HG03025 (cell line): ENCODE results near the gene THSD1.
"Not testable (repeated sequence)": the region's sequence is repeated elsewhere in the genome, so short reads cannot be mapped to it uniquely, and the experiment has no call there.

ENCODE experiments used
- ATAC-seq: cut with Tn5 transposase; IDR thresholded peaks from one replicate; pipeline ENCODE4 v1.9.1; 2021; ENCODE audit warnings: mild to moderate bottlenecking, moderate library complexity; ENCODE audit not compliant: unreplicated experiment, low FRiP score

Gene THSD1

GRCh38 chr13:52412128-52412527 is 6.2 kb upstream of the THSD1 start:
- no peak for ATAC-seq

- ATAC-seq: no peak
Measured at GRCh38 chr13:52411629-52412028, 5.7 kb upstream of the THSD1 start.

GRCh38 chr13:52408071-52408658 is 2.2 kb upstream of the THSD1 start:
- not testable (repeated sequence) for ATAC-seq

GRCh38 chr13:52407436-52407835 is 1.5 kb upstream of the THSD1 start:
- not testable (repeated sequence) for ATAC-seq

- ATAC-seq: no peak
Measured at GRCh38 chr13:52406629-52407028, 657 bp upstream of the THSD1 start.

DNA sequence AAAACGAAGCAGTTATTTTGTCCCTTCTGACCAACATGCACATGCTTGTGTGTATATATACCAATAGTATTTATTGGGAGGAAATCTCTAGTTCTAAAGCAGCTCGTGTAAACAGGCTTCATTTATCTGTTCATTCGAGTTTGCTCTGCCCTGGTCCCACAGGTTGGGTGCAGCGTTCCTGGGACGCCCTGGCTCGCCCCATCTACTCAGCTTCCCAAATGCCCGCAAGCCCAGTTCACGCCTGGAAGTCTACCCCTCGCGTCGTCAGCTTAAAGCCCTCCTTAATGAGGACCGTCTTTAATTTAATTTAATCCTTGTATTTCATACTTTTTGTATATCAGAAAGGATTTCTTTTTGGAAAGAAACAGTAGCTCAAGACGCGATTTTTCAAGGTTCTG is 604 bp downstream of the THSD1 start:
- no peak for ATAC-seq

- ATAC-seq: no peak
Measured at GRCh38 chr13:52399708-52400107, 6.3 kb downstream of the THSD1 start.

DNA sequence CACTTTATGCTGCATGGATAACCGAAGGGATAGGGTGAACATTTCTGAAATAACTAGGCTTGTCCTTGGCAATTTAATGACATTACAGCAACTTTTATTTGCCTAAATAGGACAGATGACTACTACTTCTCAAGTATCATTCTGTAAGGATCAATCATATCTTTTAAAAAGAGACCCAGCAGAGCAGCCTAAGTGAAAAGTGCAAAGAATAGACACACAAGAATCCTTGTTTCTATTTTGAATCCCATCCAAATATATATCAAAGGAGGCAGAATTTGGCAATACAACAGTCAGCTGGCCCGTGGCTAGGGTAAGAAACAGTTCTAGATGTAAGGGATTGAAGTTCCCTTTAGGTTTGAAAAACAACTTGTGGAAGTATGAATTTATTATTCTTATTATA is 6.9 kb downstream of the THSD1 start:
- no peak for ATAC-seq

- no peak for ATAC-seq
Measured at GRCh38 chr13:52395704-52396103, 10.3 kb downstream of the THSD1 start.

DNA sequence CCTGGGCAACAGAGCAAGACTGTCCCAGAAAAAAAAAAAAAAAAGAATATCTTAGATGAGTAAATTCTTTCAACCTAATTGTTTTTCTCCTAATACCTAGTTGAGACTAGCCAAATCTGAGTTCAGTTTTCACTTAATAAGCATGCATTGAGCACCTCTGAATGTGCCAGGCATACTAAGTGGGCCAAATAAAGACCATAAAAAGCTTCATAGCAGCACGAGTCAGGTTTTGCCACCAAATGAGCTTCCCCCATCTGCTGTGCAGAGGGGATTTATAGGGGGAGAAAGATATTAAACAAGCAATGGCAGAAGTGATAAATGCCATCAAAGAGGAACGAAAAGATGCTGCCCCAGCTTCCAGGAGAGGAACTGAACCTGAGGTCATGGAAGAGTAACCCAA is 11.4 kb downstream of the THSD1 start:
- no peak for ATAC-seq

GRCh38 chr13:52393572-52394357 is 12.2 kb downstream of the THSD1 start:
- no peak for ATAC-seq

GRCh38 chr13:52387721-52388120 is 18.3 kb downstream of the THSD1 start:
- no peak for ATAC-seq

DNA sequence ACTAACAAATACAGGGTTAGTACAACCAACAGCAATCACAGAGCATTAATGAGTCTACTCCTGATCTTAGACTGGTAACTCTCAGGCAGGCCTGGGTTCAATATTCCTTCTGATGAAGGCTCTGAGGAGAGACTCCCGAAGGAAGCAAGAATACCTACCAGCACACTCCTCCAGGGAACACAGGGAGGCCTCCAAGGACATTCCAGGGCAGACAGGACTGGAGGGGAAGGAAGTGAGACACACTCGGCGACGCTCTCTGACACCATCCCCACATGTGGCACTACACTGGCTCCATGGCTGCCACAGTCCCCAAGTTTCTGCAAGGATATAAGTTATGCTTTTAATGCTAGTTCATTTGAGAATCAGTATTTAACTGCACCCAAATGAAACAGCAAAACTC is 20.1 kb downstream of the THSD1 start:
- no peak for ATAC-seq

DNA sequence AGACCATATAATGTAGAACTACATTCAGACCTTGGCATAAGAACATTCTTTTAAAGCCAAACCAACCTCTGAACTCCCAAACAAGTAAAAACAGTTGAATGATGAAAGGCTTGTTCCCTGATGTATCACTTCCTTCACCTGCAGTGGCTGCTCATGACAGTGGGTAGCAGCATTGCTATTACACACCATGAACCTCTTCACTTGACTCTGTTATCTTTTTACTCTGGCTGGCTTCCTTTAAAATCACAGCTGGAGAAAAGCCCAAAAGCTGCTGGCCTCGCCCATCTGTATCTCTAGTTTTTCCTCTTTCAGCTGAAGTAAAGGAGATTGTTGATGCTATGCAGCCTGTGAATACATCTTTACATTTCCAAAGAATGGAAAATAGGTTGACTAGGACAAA is 22.6 kb downstream of the THSD1 start:
- ATAC-seq: no peak

GRCh38 chr13:52378312-52378711 is 27.7 kb downstream of the THSD1 start:
- no peak for ATAC-seq

GRCh38 chr13:52377898-52378297 is 28.1 kb downstream of the THSD1 start:
- ATAC-seq: no peak

GRCh38 chr13:52374873-52375411 is 31.0 kb downstream of the THSD1 start:
- no peak for ATAC-seq

DNA sequence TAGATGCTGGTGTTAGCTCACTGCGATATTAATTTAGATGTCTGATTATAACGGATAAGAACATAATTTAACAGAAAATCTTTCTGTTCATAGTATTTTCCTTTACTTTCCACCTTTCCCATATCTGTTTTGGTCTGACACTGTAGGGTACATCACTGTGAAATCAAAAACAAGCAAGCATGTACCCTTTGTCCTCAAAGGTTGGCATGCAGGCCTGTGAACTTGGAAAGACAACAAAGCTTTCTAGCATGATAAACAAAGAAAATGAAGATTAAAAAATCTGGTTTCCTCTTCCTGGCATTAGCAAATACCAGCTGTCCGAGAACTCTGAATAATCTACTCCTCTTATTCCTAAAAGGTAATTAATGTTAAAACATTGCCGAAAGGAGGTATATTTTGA is 31.6 kb downstream of the THSD1 start:
- ATAC-seq: no peak

DNA sequence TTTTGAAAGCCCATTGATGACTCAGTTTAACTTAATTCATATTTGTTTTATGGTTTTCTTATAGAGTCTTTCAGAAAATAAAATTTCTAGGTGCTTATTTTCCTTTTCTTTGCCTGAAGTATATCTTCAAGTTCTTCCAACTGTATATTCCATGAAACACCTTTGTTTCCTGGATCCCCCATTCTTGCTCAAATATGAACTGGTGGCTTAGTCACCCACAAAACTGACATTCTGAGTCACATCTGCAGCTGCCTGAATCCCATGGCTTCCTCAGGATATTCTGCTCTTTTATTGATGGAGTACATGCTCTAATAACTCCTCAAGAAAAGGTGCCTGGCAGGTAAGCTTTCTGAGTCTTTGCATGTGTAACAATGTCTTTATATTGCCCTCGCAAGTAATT is 32.7 kb downstream of the THSD1 start:
- not testable (repeated sequence) for ATAC-seq

GRCh38 chr13:52371736-52372247 is 34.2 kb downstream of the THSD1 start:
- no peak for ATAC-seq

GRCh38 chr13:52366291-52366690 is 39.7 kb downstream of the THSD1 start:
- ATAC-seq: no peak
